GM21528 (cell line): ENCODE data around the gene PITPNM3.

Source experiments
- ATAC-seq: cut with Tn5 transposase; IDR thresholded peaks from one replicate; pipeline ENCODE4 v1.9.1; 2021; ENCODE audit warnings: mild to moderate bottlenecking, moderate library complexity; ENCODE audit not compliant: unreplicated experiment, low FRiP score

The PITPNM3 gene

GRCh38 chr17:6470146-6470718 lies 86.1 kb downstream of the PITPNM3 start:
- ATAC-seq, result no peak

GRCh38 chr17:6468051-6468790 lies 88.1 kb downstream of the PITPNM3 start:
- ATAC-seq, result no peak

- ATAC-seq, result no peak
Observed at GRCh38 chr17:6467567-6467966, 88.8 kb downstream of the PITPNM3 start.

- no peak for ATAC-seq
Observed at GRCh38 chr17:6465206-6466003, 91.0 kb downstream of the PITPNM3 start.

GRCh38 chr17:6464446-6465041 lies 91.8 kb downstream of the PITPNM3 start:
- no peak for ATAC-seq

GRCh38 chr17:6463616-6464445 lies 92.5 kb downstream of the PITPNM3 start:
- no peak for ATAC-seq

GRCh38 chr17:6462692-6463091 lies 93.7 kb downstream of the PITPNM3 start:
- ATAC-seq, result no peak

GRCh38 chr17:6461792-6462524 lies 94.4 kb downstream of the PITPNM3 start:
- ATAC-seq, result no peak

- no peak for ATAC-seq
Observed at GRCh38 chr17:6461246-6461645, 95.1 kb downstream of the PITPNM3 start.

GRCh38 chr17:6460531-6461161 lies 95.7 kb downstream of the PITPNM3 start:
- no peak for ATAC-seq

- no peak for ATAC-seq
Observed at GRCh38 chr17:6458460-6458950, 97.8 kb downstream of the PITPNM3 start.

- no peak for ATAC-seq
Observed at GRCh38 chr17:6457688-6458459, 98.5 kb downstream of the PITPNM3 start.

GRCh38 chr17:6456914-6457687 lies 99.3 kb downstream of the PITPNM3 start:
- no peak for ATAC-seq

- no peak for ATAC-seq
Observed at GRCh38 chr17:6456321-6456720, 100.0 kb downstream of the PITPNM3 start.

GRCh38 chr17:6455321-6455705 lies 101.0 kb downstream of the PITPNM3 start:
- ATAC-seq, result no peak

GRCh38 chr17:6454495-6455320 lies 101.6 kb downstream of the PITPNM3 start:
- ATAC-seq, result no peak
